Measurements from ENCODE around the gene RBP2. TPM values are rescaled to one million over a fixed set of nuclear protein-coding genes. Genes with fewer than 3 reads are reported as not detected.

The RBP2 gene
- total RNA-seq: not detected

- no peaks in the 10 kb centered on the region for H3K36me3 ChIP-seq
- no peaks in the 10 kb centered on the region for H3K9me3 ChIP-seq
- intact Hi-C loops (cut with DNase I; ENCODE audit: low total_unique reads): no loop called here
- peaks cover 9 to 10% of the 10 kb centered on the region in 2 donors for H3K4me1 ChIP-seq
- no peak for DNase-seq
- peak within 1 kb of the TSS; percentile 50 to 70 for H3K27ac ChIP-seq
- TF ChIP-seq CTCF (IDR thresholded peaks at IDR 0.05) (no peak), POLR2A (IDR thresholded peaks at IDR 0.05) (no peak)
- H3K27me3 ChIP-seq: no peaks in the 10 kb centered on the region
- no peak within 1 kb of the TSS for H3K4me3 ChIP-seq
These were observed at the start of gene RBP2 for GRCh38 chr3:139476348-139476747. RBP2 (minus strand) TSS chr3:139476516; CDS start chr3:139476459, 57 bp downstream.

DNA sequence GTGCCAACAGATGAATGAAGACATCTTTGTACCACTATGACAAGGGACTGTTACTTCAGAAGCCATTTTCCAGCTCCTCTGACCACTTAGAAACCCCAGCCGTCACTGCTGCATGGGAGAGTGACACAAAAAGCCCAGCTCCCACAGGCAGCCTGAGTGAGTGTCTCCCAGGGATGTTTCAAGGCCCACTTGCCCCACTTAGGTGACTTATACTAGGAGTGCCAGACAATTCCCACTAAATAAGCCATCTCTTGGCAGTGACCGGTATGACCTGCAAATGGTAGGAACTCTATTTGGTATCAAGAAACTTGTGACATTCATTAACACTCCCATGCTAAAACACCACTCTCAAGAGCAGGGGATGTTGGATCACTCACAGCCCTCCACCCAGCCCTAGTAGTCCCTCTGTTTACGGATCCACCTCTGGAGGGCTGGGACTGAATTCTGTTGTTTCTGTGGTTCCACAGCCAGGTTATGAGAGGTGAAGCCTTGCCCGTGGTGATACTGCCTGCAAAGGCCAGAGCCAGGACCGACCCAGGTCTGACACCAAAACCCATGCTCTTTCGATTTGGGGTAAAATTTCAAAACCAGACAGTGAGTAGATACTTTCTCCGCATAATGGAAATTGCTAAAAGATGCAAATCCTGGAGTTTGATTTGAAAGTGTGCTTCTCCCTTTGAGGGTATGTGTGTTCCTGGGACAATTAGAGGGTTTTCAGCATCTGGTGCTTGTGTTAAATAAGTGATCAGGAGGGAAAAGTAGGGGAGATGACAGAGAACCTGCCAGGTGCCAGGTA lies 48.7 kb upstream of the RBP2 start:
- intact Hi-C loops (cut with DNase I; ENCODE audit: low total_unique reads): no loop called here
- H3K9me3 ChIP-seq: no peaks in the 10 kb centered on the region
- DNase-seq: no peak

DNA sequence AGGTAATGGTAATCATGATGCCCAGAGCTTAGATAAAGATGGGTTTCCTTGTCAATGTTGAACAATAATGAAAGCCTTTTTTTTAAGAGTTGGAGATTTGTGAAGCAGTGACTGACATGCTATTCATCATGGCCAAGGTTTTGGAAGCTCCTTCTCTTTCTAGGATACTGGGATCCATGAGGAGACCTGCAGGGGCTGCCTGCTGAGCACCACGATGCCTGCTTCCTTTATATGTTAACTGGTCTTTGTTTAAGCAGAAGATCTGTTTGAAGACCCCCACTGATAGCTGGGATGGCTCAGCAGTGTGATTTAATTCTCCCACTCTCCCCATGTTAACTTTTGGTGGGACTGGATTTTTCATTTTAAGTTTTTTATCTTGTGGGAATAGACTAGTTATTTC lies 47.4 kb upstream of the RBP2 start:
- Histone ChIP-seq H3K4me3 (no peak overlapping the region), H3K36me3 (no peaks in the 10 kb centered on the region), H3K9me3 (no peaks in the 10 kb centered on the region), H3K27ac (no peak overlapping the region), H3K4me1 (no peaks in the 10 kb centered on the region), H3K27me3 (no peaks in the 10 kb centered on the region)
- no peak for TF ChIP-seq POLR2A (IDR thresholded peaks at IDR 0.05)
- TF ChIP-seq CTCF (IDR thresholded peaks at IDR 0.05): no peak
- DNase-seq: no peak
- intact Hi-C loops (cut with DNase I; ENCODE audit: low total_unique reads): no loop called here

More for the DNA sequence above, 48.7 kb upstream of the RBP2 start:
- H3K27me3 ChIP-seq: no peaks in the 10 kb centered on the region
- no peaks in the 10 kb centered on the region for H3K4me1 ChIP-seq
- no peaks in the 10 kb centered on the region for H3K36me3 ChIP-seq
- no peak overlapping the region for H3K27ac ChIP-seq
- TF ChIP-seq POLR2A (IDR thresholded peaks at IDR 0.05): no peak
- TF ChIP-seq CTCF (IDR thresholded peaks at IDR 0.05): no peak
- H3K4me3 ChIP-seq: no peak overlapping the region

DNA sequence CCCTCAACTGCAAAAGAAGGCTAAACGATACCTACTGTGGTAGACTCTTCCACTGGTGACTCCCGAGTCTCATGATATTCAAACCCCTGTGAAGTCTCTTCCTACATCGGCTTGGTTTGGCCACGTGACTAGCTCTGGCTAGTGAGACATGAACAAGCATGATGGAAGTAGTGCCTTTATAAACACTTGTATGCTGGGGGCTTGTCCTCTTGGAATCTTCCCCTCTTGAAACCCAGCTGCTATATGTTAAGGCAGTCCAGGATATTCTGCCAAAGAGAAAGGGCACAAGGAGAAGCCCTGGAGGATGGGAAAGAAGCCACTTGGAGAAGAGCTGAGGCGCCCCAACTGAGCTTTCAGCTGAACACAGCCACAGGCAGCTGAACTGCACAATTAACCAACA lies 46.9 kb upstream of the RBP2 start:
- H3K4me1 ChIP-seq: no peaks in the 10 kb centered on the region
- H3K4me3 ChIP-seq: no peak overlapping the region
- no peaks in the 10 kb centered on the region for H3K27me3 ChIP-seq
- intact Hi-C loops (cut with DNase I; ENCODE audit: low total_unique reads): no loop called here
- H3K36me3 ChIP-seq: no peaks in the 10 kb centered on the region
- TF ChIP-seq POLR2A (IDR thresholded peaks at IDR 0.05) (no peak), CTCF (IDR thresholded peaks at IDR 0.05) (no peak)
- H3K27ac ChIP-seq: no peak overlapping the region
- no peaks in the 10 kb centered on the region for H3K9me3 ChIP-seq
- no peak for DNase-seq

GRCh38 chr3:139522421-139522820 lies 46.1 kb upstream of the RBP2 start:
- DNase-seq: no peak
- intact Hi-C loops (cut with DNase I; ENCODE audit: low total_unique reads): no loop called here

More at GRCh38 chr3:139522421-139522820, 46.1 kb upstream of the RBP2 start:
- Histone ChIP-seq H3K9me3 (no peaks in the 10 kb centered on the region), H3K4me3 (no peak overlapping the region), H3K4me1 (no peaks in the 10 kb centered on the region), H3K27me3 (no peaks in the 10 kb centered on the region), H3K27ac (no peak overlapping the region), H3K36me3 (no peaks in the 10 kb centered on the region)
- TF ChIP-seq CTCF (IDR thresholded peaks at IDR 0.05) (no peak), POLR2A (IDR thresholded peaks at IDR 0.05) (no peak)

Measured in uterus (tissue), 4 donors.